D341Med (cell line): ENCODE data around the gene PPP1R13L.
"Not testable (repeated sequence)": the region's sequence is repeated elsewhere in the genome, so short reads cannot be mapped to it uniquely, and the experiment has no call there.

ENCODE experiments used
- DNase-seq: peaks from one replicate; pipeline ENCODE4 v3.0.0; 2012; ENCODE audit warnings: low spot score

Gene PPP1R13L

GRCh38 chr19:45345506-45345860 lies 59.4 kb downstream of the PPP1R13L start:
- no peak for DNase-seq

- DNase-seq, result no peak
Measured at GRCh38 chr19:45344621-45345505, 60.0 kb downstream of the PPP1R13L start.

- DNase-seq, result no peak
Measured at GRCh38 chr19:45342911-45343310, 62.0 kb downstream of the PPP1R13L start.

- no peak for DNase-seq
Measured at GRCh38 chr19:45340899-45341453, 63.9 kb downstream of the PPP1R13L start.

GRCh38 chr19:45340232-45340898 lies 64.5 kb downstream of the PPP1R13L start, which contains the start of gene KLC3:
Gene KLC3 (plus strand): TSS chr19:45340750. CDS start chr19:45345542, 4,792 bp downstream.
- peak; percentile 69 for DNase-seq

- DNase-seq, result no peak
Measured at GRCh38 chr19:45339629-45340028, 65.2 kb downstream of the PPP1R13L start.

- peak; percentile 77 for DNase-seq
Measured at GRCh38 chr19:45336696-45337251, 68.1 kb downstream of the PPP1R13L start.

GRCh38 chr19:45334881-45335280 lies 70.0 kb downstream of the PPP1R13L start:
- DNase-seq, result not testable (repeated sequence)

GRCh38 chr19:45333609-45334303 lies 71.1 kb downstream of the PPP1R13L start:
- DNase-seq, result no peak

GRCh38 chr19:45331411-45331810 lies 73.5 kb downstream of the PPP1R13L start:
- no peak for DNase-seq
